Measurements from ENCODE around the gene GRN.
"Not testable (repeated sequence)": the region's sequence is repeated elsewhere in the genome, so short reads cannot be mapped to it uniquely, and the experiment has no call there.

The GRN gene

GRCh38 chr17:44334315-44334714 is 10.8 kb upstream of the GRN start:
- Histone ChIP-seq H3K79me2 (ENCODE audit: control insufficient read depth, insufficient read depth, low read length, unreplicated experiment) (no peaks in the 10 kb centered on the region), H2AFZ (ENCODE audit: low read length, unreplicated experiment) (no peak overlapping the region), H3K27ac (ENCODE audit: low read depth, low read length) (no peak overlapping the region), H3K4me1 (ENCODE audit: control insufficient read depth, insufficient read depth, low read length, unreplicated experiment) (peaks cover 3% of the 10 kb centered on the region), H3K4me3 (ENCODE audit: low read depth, low read length) (no peak overlapping the region), H3K36me3 (ENCODE audit: insufficient read depth, low read length) (no peaks in the 10 kb centered on the region), H3K27me3 (ENCODE audit: insufficient read depth, low read length) (no peaks in the 10 kb centered on the region)

- H3K4me1 ChIP-seq (ENCODE audit: control insufficient read depth, insufficient read depth, low read length, unreplicated experiment): peaks cover 3% of the 10 kb centered on the region
- H3K4me3 ChIP-seq (ENCODE audit: low read depth, low read length): no peak overlapping the region
- H3K79me2 ChIP-seq (ENCODE audit: control insufficient read depth, insufficient read depth, low read length, unreplicated experiment): no peaks in the 10 kb centered on the region
- no peaks in the 10 kb centered on the region for H3K36me3 ChIP-seq (ENCODE audit: insufficient read depth, low read length)
- H2AFZ ChIP-seq (ENCODE audit: low read length, unreplicated experiment): no peak overlapping the region
- no peaks in the 10 kb centered on the region for H3K27me3 ChIP-seq (ENCODE audit: insufficient read depth, low read length)
- no peak overlapping the region for H3K27ac ChIP-seq (ENCODE audit: low read depth, low read length)
These were observed 10.4 kb upstream of the GRN start for GRCh38 chr17:44334727-44335126.

DNA sequence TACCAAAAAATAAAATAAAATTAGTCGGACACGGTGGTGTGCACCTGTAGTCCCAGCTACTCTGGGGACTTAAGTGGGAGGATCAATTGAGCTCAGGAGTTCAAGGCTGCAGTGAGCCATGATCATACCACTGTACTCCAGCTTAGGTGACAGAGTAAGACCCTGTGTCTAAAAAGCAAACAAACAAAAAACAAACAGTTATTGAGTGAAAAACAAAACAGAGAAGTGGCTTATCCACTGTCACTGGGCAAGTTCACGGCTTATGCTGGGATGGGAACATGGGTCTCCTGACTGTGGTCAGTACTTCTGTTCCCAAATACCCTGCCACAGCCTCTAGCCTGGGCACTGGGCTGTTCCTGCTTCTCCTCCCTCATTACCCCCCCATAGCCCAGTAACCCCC is 9.5 kb upstream of the GRN start:
- Histone ChIP-seq H3K36me3 (ENCODE audit: insufficient read depth, low read length) (no peaks in the 10 kb centered on the region), H2AFZ (ENCODE audit: low read length, unreplicated experiment) (no peak overlapping the region)

DNA sequence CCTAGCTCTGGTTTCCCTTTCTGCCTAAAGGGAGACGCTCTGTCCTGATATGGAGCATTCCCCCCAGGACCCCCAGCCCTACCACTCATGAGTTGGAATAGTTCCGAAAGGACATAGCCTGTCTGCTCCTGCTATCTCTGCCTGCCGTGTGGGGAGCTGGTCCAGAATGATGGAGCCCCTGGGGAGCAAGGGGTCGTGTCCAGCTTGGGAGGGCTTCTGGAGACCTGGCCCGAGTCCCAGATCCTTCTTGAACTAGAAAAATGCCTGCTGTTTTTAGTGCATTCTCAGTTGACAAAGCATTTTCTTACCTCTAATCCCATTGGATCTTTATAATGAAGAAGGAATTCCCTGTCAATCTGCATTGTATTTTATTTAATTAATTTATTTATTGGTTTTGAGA is 9.1 kb upstream of the GRN start:
- Histone ChIP-seq H3K27ac (ENCODE audit: low read depth, low read length) (no peak overlapping the region), H2AFZ (ENCODE audit: low read length, unreplicated experiment) (no peak overlapping the region), H3K27me3 (ENCODE audit: insufficient read depth, low read length) (no peaks in the 10 kb centered on the region), H3K4me3 (ENCODE audit: low read depth, low read length) (no peak overlapping the region), H3K4me1 (ENCODE audit: control insufficient read depth, insufficient read depth, low read length, unreplicated experiment) (peaks cover 3% of the 10 kb centered on the region), H3K79me2 (ENCODE audit: control insufficient read depth, insufficient read depth, low read length, unreplicated experiment) (no peaks in the 10 kb centered on the region), H3K36me3 (ENCODE audit: insufficient read depth, low read length) (no peaks in the 10 kb centered on the region)

More for the DNA sequence above, 9.5 kb upstream of the GRN start:
- Histone ChIP-seq H3K4me3 (ENCODE audit: low read depth, low read length) (no peak overlapping the region), H3K27ac (ENCODE audit: low read depth, low read length) (no peak overlapping the region), H3K79me2 (ENCODE audit: control insufficient read depth, insufficient read depth, low read length, unreplicated experiment) (no peaks in the 10 kb centered on the region), H3K27me3 (ENCODE audit: insufficient read depth, low read length) (no peaks in the 10 kb centered on the region), H3K4me1 (ENCODE audit: control insufficient read depth, insufficient read depth, low read length, unreplicated experiment) (peaks cover 3% of the 10 kb centered on the region)

DNA sequence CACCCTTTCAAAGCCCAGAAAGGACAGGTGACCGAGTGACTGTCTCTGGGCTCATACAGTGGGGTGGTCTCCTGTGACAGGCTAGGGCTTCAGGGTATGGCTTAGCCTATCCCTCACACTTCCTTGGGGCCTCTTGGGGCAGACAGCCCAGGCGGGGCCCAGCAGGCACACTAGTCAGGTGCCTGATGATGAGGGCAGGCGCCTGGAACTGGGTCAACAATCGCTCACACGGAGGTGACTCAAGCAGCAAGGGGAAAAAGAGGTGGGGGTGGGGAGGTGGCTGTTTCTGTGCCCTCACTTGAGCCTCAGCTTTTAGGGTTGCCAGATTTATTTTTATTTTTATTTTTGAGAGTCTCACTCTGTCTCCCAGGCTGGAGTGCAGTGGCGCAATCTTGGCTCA is 6.4 kb upstream of the GRN start:
- Histone ChIP-seq H3K4me3 (ENCODE audit: low read depth, low read length) (no peak overlapping the region), H3K79me2 (ENCODE audit: control insufficient read depth, insufficient read depth, low read length, unreplicated experiment) (no peaks in the 10 kb centered on the region), H3K4me1 (ENCODE audit: control insufficient read depth, insufficient read depth, low read length, unreplicated experiment) (peaks cover 3% of the 10 kb centered on the region), H3K27me3 (ENCODE audit: insufficient read depth, low read length) (no peaks in the 10 kb centered on the region), H3K36me3 (ENCODE audit: insufficient read depth, low read length) (no peaks in the 10 kb centered on the region), H2AFZ (ENCODE audit: low read length, unreplicated experiment) (no peak overlapping the region), H3K27ac (ENCODE audit: low read depth, low read length) (no peak overlapping the region)

GRCh38 chr17:44340553-44340952 is 4.5 kb upstream of the GRN start:
- not testable (repeated sequence) for H3K27me3 ChIP-seq (ENCODE audit: insufficient read depth, low read length); H3K27ac ChIP-seq (ENCODE audit: low read depth, low read length); H3K79me2 ChIP-seq (ENCODE audit: control insufficient read depth, insufficient read depth, low read length, unreplicated experiment); H3K4me3 ChIP-seq (ENCODE audit: low read depth, low read length); H2AFZ ChIP-seq (ENCODE audit: low read length, unreplicated experiment); H3K36me3 ChIP-seq (ENCODE audit: insufficient read depth, low read length); H3K4me1 ChIP-seq (ENCODE audit: control insufficient read depth, insufficient read depth, low read length, unreplicated experiment)

DNA sequence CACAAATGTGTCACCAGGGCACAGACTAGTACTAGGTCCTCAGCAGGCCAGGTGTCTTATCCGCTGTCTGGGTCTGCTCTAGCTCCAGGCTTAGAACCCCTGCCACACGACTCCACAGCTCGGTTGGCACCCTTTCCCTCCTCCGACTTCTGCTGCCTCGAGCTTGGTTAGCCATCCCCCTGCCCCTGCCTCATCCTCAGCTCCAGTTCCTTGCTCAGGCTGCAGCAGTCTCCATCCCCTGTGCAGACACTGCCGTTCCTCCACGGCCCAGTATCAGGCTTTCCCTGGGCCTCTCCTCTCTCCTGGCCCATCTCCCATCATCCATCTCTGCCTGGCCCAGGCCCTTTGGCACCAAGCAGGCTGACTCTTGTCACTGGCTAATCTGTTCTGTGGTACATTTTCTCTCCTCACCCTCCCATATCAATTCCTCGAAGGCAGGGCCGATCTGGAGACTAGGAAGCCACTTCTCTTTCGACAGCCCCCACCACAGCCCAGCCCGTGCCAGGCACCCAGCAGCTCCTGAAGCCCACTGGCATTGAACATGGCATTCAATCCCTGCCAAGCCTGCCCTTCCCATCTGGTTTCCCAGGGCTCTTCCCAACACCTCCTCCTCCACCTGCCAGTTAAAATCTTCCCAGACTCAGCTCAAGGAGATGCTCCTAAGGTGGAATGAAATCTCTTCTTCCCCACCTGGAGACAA is 1.4 kb upstream of the GRN start:
- no peak overlapping the region for H2AFZ ChIP-seq (ENCODE audit: low read length, unreplicated experiment)
- no peaks in the 10 kb centered on the region for H3K27me3 ChIP-seq (ENCODE audit: insufficient read depth, low read length)
- no peak overlapping the region for H3K27ac ChIP-seq (ENCODE audit: low read depth, low read length)
- peaks cover 4% of the 10 kb centered on the region for H3K79me2 ChIP-seq (ENCODE audit: control insufficient read depth, insufficient read depth, low read length, unreplicated experiment)
- peaks cover under 1% of the 10 kb centered on the region for H3K4me1 ChIP-seq (ENCODE audit: control insufficient read depth, insufficient read depth, low read length, unreplicated experiment)
- no peaks in the 10 kb centered on the region for H3K36me3 ChIP-seq (ENCODE audit: insufficient read depth, low read length)
- H3K4me3 ChIP-seq (ENCODE audit: low read depth, low read length): no peak overlapping the region; the same call in 1 of the 2 replicates

DNA sequence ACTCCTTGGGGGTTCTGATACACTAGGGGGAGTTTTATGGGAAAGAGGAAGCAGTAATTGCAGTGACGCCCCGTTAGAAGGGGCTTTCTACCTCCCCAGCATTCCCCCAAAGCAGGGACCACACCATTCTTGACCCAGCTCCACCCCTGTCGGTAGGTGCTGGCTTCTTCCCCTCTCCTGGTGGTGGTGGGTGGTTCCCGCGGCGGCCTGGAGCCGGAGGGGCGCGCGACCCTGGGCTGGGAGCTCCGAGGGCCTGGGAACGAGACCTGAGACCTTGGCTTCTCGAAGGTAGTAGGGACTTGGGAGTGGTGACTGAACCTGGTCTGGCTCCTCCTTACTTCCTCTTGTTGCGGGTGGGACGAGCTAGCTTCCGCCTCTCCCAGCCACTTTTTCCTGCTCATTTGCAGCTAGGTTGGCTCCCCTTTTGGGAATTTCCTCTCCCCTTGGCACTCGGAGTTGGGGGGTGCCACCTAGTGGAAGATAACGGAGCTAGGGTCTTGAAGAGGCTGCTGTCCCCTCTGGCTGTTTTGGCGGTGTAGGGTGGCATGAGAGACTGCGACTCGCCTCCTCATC is 438 bp downstream of the GRN start:
- Histone ChIP-seq H3K27me3 (ENCODE audit: insufficient read depth, low read length) (no peaks in the 10 kb centered on the region), H3K36me3 (ENCODE audit: insufficient read depth, low read length) (no peaks in the 10 kb centered on the region), H3K27ac (ENCODE audit: low read depth, low read length) (peak overlapping the region; percentile 31; the same call in 1 of the 2 replicates), H3K4me1 (ENCODE audit: control insufficient read depth, insufficient read depth, low read length, unreplicated experiment) (no peaks in the 10 kb centered on the region), H3K4me3 (ENCODE audit: low read depth, low read length) (peak overlapping the region; percentile 100), H3K79me2 (ENCODE audit: control insufficient read depth, insufficient read depth, low read length, unreplicated experiment) (peaks cover 4% of the 10 kb centered on the region), H2AFZ (ENCODE audit: low read length, unreplicated experiment) (peak overlapping the region; percentile 96)

- Histone ChIP-seq H3K27ac (ENCODE audit: low read depth, low read length) (no peak overlapping the region), H3K27me3 (ENCODE audit: insufficient read depth, low read length) (no peaks in the 10 kb centered on the region), H3K79me2 (ENCODE audit: control insufficient read depth, insufficient read depth, low read length, unreplicated experiment) (peaks cover 4% of the 10 kb centered on the region), H3K4me1 (ENCODE audit: control insufficient read depth, insufficient read depth, low read length, unreplicated experiment) (no peaks in the 10 kb centered on the region), H3K36me3 (ENCODE audit: insufficient read depth, low read length) (peaks cover 3% of the 10 kb centered on the region; the same call in 1 of the 2 replicates), H2AFZ (ENCODE audit: low read length, unreplicated experiment) (no peak overlapping the region), H3K4me3 (ENCODE audit: low read depth, low read length) (peak overlapping the region; percentile 100)
These were observed 1.2 kb downstream of the GRN start for GRCh38 chr17:44346064-44346844.

- not testable (repeated sequence) for H3K36me3 ChIP-seq (ENCODE audit: insufficient read depth, low read length); H3K4me3 ChIP-seq (ENCODE audit: low read depth, low read length); H3K27ac ChIP-seq (ENCODE audit: low read depth, low read length)
These were observed 2.3 kb downstream of the GRN start for GRCh38 chr17:44347206-44348055.

More at GRCh38 chr17:44347206-44348055, 2.3 kb downstream of the GRN start:
- H3K79me2 ChIP-seq (ENCODE audit: control insufficient read depth, insufficient read depth, low read length, unreplicated experiment); H3K27me3 ChIP-seq (ENCODE audit: insufficient read depth, low read length); H2AFZ ChIP-seq (ENCODE audit: low read length, unreplicated experiment); H3K4me1 ChIP-seq (ENCODE audit: control insufficient read depth, insufficient read depth, low read length, unreplicated experiment): not testable (repeated sequence)
